K562 (cell line): ENCODE measurements around the gene MYLK2. TPM values are rescaled to one million over a fixed set of nuclear protein-coding genes. Genes with fewer than 3 reads are reported as not detected.

Experiments
- ATAC-seq: fragments of 200-7000 bp; cut with Tn5 transposase; 3 replicates; pipeline ENCODE4 v1.9.1; 2020; ENCODE audit warnings: moderate library complexity
- BruUV-seq: library from RNA; stranded (reverse); fragments of 400-500 nt; replicated peaks from 2 replicates; lab custom pipeline; 2021; lab: Mats Ljungman, UMichigan
- CTCF ChIA-PET: fragments of 300-600 bp; formaldehyde crosslinking; extraction: SDS; loops from one replicate; lab custom pipeline; 2021; ENCODE audit warnings: low intra/inter-chr PET ratio; lab: Yijun Ruan, JAX
- POLR2A ChIA-PET: fragments of 300-600, 350-650 bp; sonication (Branson Sonifier 250); formaldehyde crosslinking; extraction: SDS; loops from one replicate; lab custom pipeline; 2021; ENCODE audit warnings: antibody characterized with exemption, inconsistent platforms; lab: Yijun Ruan, JAX
- DNase-seq, 4 experiments: peaks; one replicate each; pipeline versions ENCODE4 v3.0.0 to v3.0.0-alpha.2; 2011 to 2018; ENCODE audit warnings: low spot score in 3 of 4, mixed read lengths in 3 of 4; ENCODE audit errors: extremely low read depth in 1 of 4
- FAIRE-seq: peaks from 2 replicates; lab custom pipeline; 2011; peaks lifted over from hg19 to GRCh38; lab: Jason Lieb, UNC
- H2AFZ ChIP-seq: 2 replicates; pipeline ENCODE4 v1.6.0; 2011; ENCODE audit warnings: low read depth, low read length, control low read depth, inconsistent platforms
- H3K27ac ChIP-seq: fragments of 200-600 bp; 3 replicates; pipeline ENCODE4 v1.8.0; 2011; ENCODE audit warnings: low read depth, mild to moderate bottlenecking, control low read depth, inconsistent platforms, low read length, moderate library complexity, mixed read lengths; ENCODE audit errors: extremely low read depth
- H3K27me3 ChIP-seq, 2 experiments: fragments of 300-600 bp in 1 of 2; 2 replicates in 1 of 2; 3 replicates in 1 of 2; pipeline versions ENCODE4 v1.6.0 to v1.8.0; 2011; ENCODE audit warnings: inconsistent platforms in 2 of 2, low read length in 2 of 2, mild to moderate bottlenecking in 1 of 2, mixed read lengths in 1 of 2, moderate library complexity in 1 of 2; ENCODE audit not compliant: control insufficient read depth in 2 of 2, insufficient read depth in 2 of 2
- H3K36me3 ChIP-seq: fragments of 300-600 bp; 3 replicates; pipeline ENCODE4 v1.8.0; 2011; ENCODE audit warnings: mild to moderate bottlenecking, low read length, inconsistent platforms; ENCODE audit not compliant: control insufficient read depth, insufficient read depth
- H3K4me1 ChIP-seq, 2 experiments: fragments of 200-600 bp in 1 of 2; replicated peaks in 1 of 2; 2 replicates in 1 of 2; 3 replicates in 1 of 2; pipeline versions ENCODE4 v1.5.1 to v1.8.0; 2011; ENCODE audit warnings: inconsistent platforms in 2 of 2, low read length in 2 of 2, mild to moderate bottlenecking in 1 of 2, mixed read lengths in 1 of 2, moderate library complexity in 1 of 2; ENCODE audit not compliant: control insufficient read depth in 2 of 2, insufficient read depth in 2 of 2
- H3K4me2 ChIP-seq: 2 replicates; pipeline ENCODE4 v1.6.1; 2011; ENCODE audit warnings: low read length, control low read depth, inconsistent platforms, mixed read lengths; ENCODE audit not compliant: insufficient read depth
- H3K4me3 ChIP-seq: fragments of 200-600 bp; sonication (generic), shearing (Covaris generic); 2 replicates; pipeline ENCODE4 v1.5.1; 2016; ENCODE audit warnings: control low read depth, inconsistent platforms
- H3K79me2 ChIP-seq: fragments of 200-600 bp; 3 replicates; pipeline ENCODE4 v1.8.0; 2011; ENCODE audit warnings: low read length, inconsistent platforms; ENCODE audit not compliant: control insufficient read depth, insufficient read depth
- H3K9ac ChIP-seq, 2 experiments: 2 replicates each; pipeline versions ENCODE4 v1.6.0 to v1.6.1; 2011; ENCODE audit warnings: low read depth in 2 of 2, low read length in 2 of 2, control low read depth in 1 of 2, inconsistent platforms in 1 of 2, mild to moderate bottlenecking in 1 of 2, mixed read lengths in 1 of 2; ENCODE audit not compliant: insufficient read depth in 1 of 2
- H3K9me1 ChIP-seq: one replicate; pipeline ENCODE4 v1.6.0; 2011; ENCODE audit warnings: inconsistent platforms, mild to moderate bottlenecking, low read length, moderate library complexity; ENCODE audit not compliant: control insufficient read depth, insufficient read depth
- H3K9me3 ChIP-seq: replicated peaks from 2 replicates; pipeline ENCODE4 v1.5.1; 2011; ENCODE audit warnings: low read depth, low read length, inconsistent platforms; ENCODE audit not compliant: control insufficient read depth, insufficient read depth
- H4K20me1 ChIP-seq: replicated peaks from 2 replicates; pipeline ENCODE4 v1.6.1; 2011; ENCODE audit warnings: low read length, inconsistent platforms, mixed read lengths; ENCODE audit not compliant: control insufficient read depth, insufficient read depth
- ASH1L ChIP-seq: fragments of 450-650 bp; IDR thresholded peaks from 2 replicates; pipeline ENCODE4 v1.6.1; 2018; ENCODE audit warnings: borderline replicate concordance, mild to moderate bottlenecking, low read depth; ENCODE audit not compliant: partially characterized antibody
- ATF3 ChIP-seq, 2 experiments: fragments of 450-650 bp in 1 of 2; sonication (generic) in 1 of 2; formaldehyde crosslinking in 1 of 2; IDR thresholded peaks in 1 of 2; conservative IDR thresholded peaks in 1 of 2; 2 replicates each; pipeline versions ENCODE4 v1.6.1 to v1.8.1; 2016 to 2023; ENCODE audit warnings: mild to moderate bottlenecking in 2 of 2, moderate library complexity in 2 of 2, inconsistent platforms in 1 of 2, missing genetic modification reagents in 1 of 2
- COPS2 ChIP-seq: fragments of 450-650 bp; conservative IDR thresholded peaks from 2 replicates; pipeline ENCODE4 v1.6.1; 2016; ENCODE audit warnings: mild to moderate bottlenecking, moderate library complexity
- HSF4 ChIP-seq: fragments of 250-450 bp; sonication (Bioruptor Pico); IDR thresholded peaks from 2 replicates; pipeline ENCODE4 v2.1.2; 2022; ENCODE audit warnings: mild to moderate bottlenecking, moderate library complexity, borderline replicate concordance
- NFE2 ChIP-seq: IDR thresholded peaks from 2 replicates; pipeline ENCODE4 v1.6.1; 2014; ENCODE audit warnings: antibody characterized with exemption, low read depth
- NFXL1 ChIP-seq: fragments of 450-650 bp; formaldehyde crosslinking; IDR thresholded peaks from 2 replicates; pipeline ENCODE4 v1.4.0; 2021; ENCODE audit warnings: mild to moderate bottlenecking
- PBX2 ChIP-seq, 2 experiments: IDR thresholded peaks in 1 of 2; conservative IDR thresholded peaks in 1 of 2; 2 replicates each; pipeline ENCODE4 v1.6.1; 2016; ENCODE audit warnings: low read depth in 2 of 2, mild to moderate bottlenecking in 1 of 2, missing compliant biosample characterization in 1 of 2, missing genetic modification characterization in 1 of 2, moderate library complexity in 1 of 2
- PHF21A ChIP-seq: fragments of 450-650 bp; IDR thresholded peaks from 2 replicates; pipeline ENCODE4 v1.6.1; 2017; ENCODE audit warnings: low read depth, borderline replicate concordance
- ZKSCAN8 ChIP-seq: fragments of 200-800 bp; sonication (Bioruptor generic); IDR thresholded peaks from 2 replicates; pipeline ENCODE4 v1.6.1; 2016; ENCODE audit warnings: missing genetic modification characterization, missing compliant biosample characterization
- ZNF146 ChIP-seq: IDR thresholded peaks from one replicate; pipeline ENCODE4 v1.6.1; 2018; ENCODE audit warnings: missing compliant biosample characterization; ENCODE audit not compliant: unreplicated experiment
- ZNF511 ChIP-seq: sonication (generic); formaldehyde crosslinking; IDR thresholded peaks from 2 replicates; pipeline ENCODE4 v1.8.0; 2022; ENCODE audit warnings: mild to moderate bottlenecking, missing genetic modification reagents
- WGBS: fragments of 100-300 bp; shearing (Covaris generic); methylation state at CpG from one replicate; pipeline ENCODE4 v1.1.6; 2016; ENCODE audit warnings: low coverage, mixed read lengths; ENCODE audit not compliant: insufficient coverage; ENCODE audit errors: missing lambda C conversion rate; 5-methylcytosine and 5-hydroxymethylcytosine counted together
- in situ Hi-C: fragments of 300-500 bp; cut with MboI; formaldehyde crosslinking; loops from 4 replicates; pipeline ENCODE4 v1.15.0; 2018; ENCODE audit warnings: inconsistent platforms, mixed read lengths
- intact Hi-C: fragments of 100-400 bp; cut with micrococcal nuclease; formaldehyde crosslinking; loops from 2 replicates; pipeline ENCODE4 v1.14.2; 2022
- polyA plus RNA-seq, 8 experiments: library from polyadenylated mRNA; depleted of rRNA in 4 of 8; stranded (reverse) in 5 of 8; unstranded in 3 of 8; fragments of >200 nt; fragmentation: Nextera tagmentation in 2 of 8; fragmentation: Illumina TruSeq in 1 of 8; extraction: Ambion mirVana in 2 of 8; extraction: Trizol in 1 of 8; gene quantifications; 2 replicates each; pipeline versions ENCODE4 v1.2.1 to v1.2.3, GENCODE V29; 2011 to 2014; ENCODE audit warnings: inconsistent platforms in 1 of 8, missing spikeins in 1 of 8
- total RNA-seq, 7 experiments: library from RNA; depleted of rRNA in 6 of 7; stranded (reverse); fragments of >200 nt in 6 of 7; fragmentation: Illumina TruSeq in 2 of 7; extraction: Trizol in 2 of 7; gene quantifications; 2 replicates each; pipeline versions ENCODE4 v1.2.1 to v1.2.3, GENCODE V29; 2011 to 2021; ENCODE audit warnings: low replicate concordance in 1 of 7

Gene MYLK2
- total and polyA plus RNA-seq, 9 of the 15 experiments (the other 6 are each of a cell fraction or from before 2014, with no cell fraction given) = 0.07 to 0.53 (median 0.18) TPM; not detected in 2

GRCh38 chr20:31808481-31808880 is 10.7 kb upstream of the MYLK2 start:
- no peaks in the 10 kb centered on the region for H3K9me3 ChIP-seq
- WGBS = 81% methylated on average over 3 of the region's 3 CpGs
- no peaks in the 10 kb centered on the region for H3K79me2 ChIP-seq
- peaks cover 41% of the 10 kb centered on the region for H3K36me3 ChIP-seq
- no peak for DNase-seq
- H3K4me1 ChIP-seq = peaks cover 8 to 16% of the 10 kb centered on the region in 2 experiments
- TF ChIP-seq COPS2 = no peak
- TF ChIP-seq ZKSCAN8 (CRISPR knock-in tag) = no peak
- H3K9me1 ChIP-seq = peaks cover 5% of the 10 kb centered on the region
- no peak for FAIRE-seq
- no peak overlapping the region for H3K27ac ChIP-seq
- no peak overlapping the region for H3K4me2 ChIP-seq
- no peak overlapping the region for H3K4me3 ChIP-seq
- H2AFZ ChIP-seq = no peak overlapping the region
- H3K9ac ChIP-seq = no peak overlapping the region
- peaks cover 6% of the 10 kb centered on the region; the same call in 1 of the 2 replicates for H4K20me1 ChIP-seq
- in situ Hi-C loops (no loop called here), intact Hi-C loops (no loop called here)
- H3K27me3 ChIP-seq = no peaks in the 10 kb centered on the region
- CTCF ChIA-PET = no interaction called here
- BruUV-seq = no TSS peak
- POLR2A ChIA-PET = interaction anchor here (1.0 to 1.5 kb wide), 3 partner anchors 10 to 23 kb away, joined by 3 to 9 read pairs (median 3); partner anchors contain the start of gene MYLK2
- ATAC-seq = no peak

- Histone ChIP-seq H3K27me3 (no peaks in the 10 kb centered on the region), H3K79me2 (no peaks in the 10 kb centered on the region), H2AFZ (no peak overlapping the region), H3K9me1 (peaks cover 5% of the 10 kb centered on the region), H3K9me3 (no peaks in the 10 kb centered on the region), H3K9ac (no peak overlapping the region), H3K4me1 (peaks cover 8 to 16% of the 10 kb centered on the region in 2 experiments), H3K27ac (no peak overlapping the region), H4K20me1 (peaks cover 6% of the 10 kb centered on the region; the same call in 1 of the 2 replicates), H3K4me3 (no peak overlapping the region), H3K4me2 (no peak overlapping the region), H3K36me3 (peaks cover 29% of the 10 kb centered on the region)
- no TSS peak for BruUV-seq
- in situ Hi-C loops (no loop called here), intact Hi-C loops (no loop called here)
- DNase-seq (no peak), FAIRE-seq (no peak), ATAC-seq (no peak)
- CTCF ChIA-PET = no interaction called here
- WGBS = 56% methylated on average over 3 of the region's 3 CpGs
- POLR2A ChIA-PET = interaction anchor here (1.5 kb wide), 1 partner anchor 8 kb away, joined by 9 read pairs; the partner anchor contains the start of gene MYLK2
- TF ChIP-seq PHF21A (no peak), ZNF511 (CRISPR knock-in tag) (no peak), ASH1L (no peak), HSF4 (CRISPR knock-in tag) (no peak), NFXL1 (no peak), ATF3 (IDR thresholded peaks at IDR 0.05) (no peak), ATF3 (CRISPR knock-in tag; conservative IDR thresholded peaks at IDR 0.05) (no peak), NFE2 (no peak), ZNF146 (CRISPR knock-in tag) (no peak), PBX2 (CRISPR knock-in tag; IDR thresholded peaks at IDR 0.05; ENCODE audit: low read depth) (no peak), PBX2 (tag; conservative IDR thresholded peaks at IDR 0.05; ENCODE audit: low read depth) (no peak)
Observed at GRCh38 chr20:31809661-31810060, 9.5 kb upstream of the MYLK2 start.
